Measurements from ENCODE around the gene USH2A.

- TF ChIP-seq CTCF (IDR thresholded peaks at IDR 0.05) = no peak
- TF ChIP-seq POLR2A (IDR thresholded peaks at IDR 0.05) = no peak
These were observed 599.0 kb downstream of the USH2A start for GRCh38 chr1:215824245-215824644.
